ENCODE results near the gene XPO5. TPM values are rescaled to one million over a fixed set of nuclear protein-coding genes. Genes with fewer than 3 reads are reported as not detected.

XPO5 gene
- total RNA-seq, 3 donors from 2014 or later: 24.0 to 29.4 (median 29.2) TPM

- H3K4me3 ChIP-seq: peak overlapping the region; percentile 38
- peaks cover 9% of the 10 kb centered on the region for H3K4me1 ChIP-seq (ENCODE audit: low read depth)
- DNase-seq (no peak), ATAC-seq (no peak)
- no peaks in the 10 kb centered on the region for H3K36me3 ChIP-seq (ENCODE audit: low read depth)
- TF ChIP-seq CTCF (IDR thresholded peaks at IDR 0.05): no peak
- intact Hi-C loops (cut with DNase I, micrococcal nuclease): no loop called here
- no peaks in the 10 kb centered on the region for H3K9me3 ChIP-seq
Observed at GRCh38 chr6:43478008-43478372, 97.8 kb downstream of the XPO5 start.

- ATAC-seq: peak; percentile 100
- peak; percentile 95 to 97 (median 96) for DNase-seq
- no peak for TF ChIP-seq CTCF (IDR thresholded peaks at IDR 0.05)
- peak within 1 kb of the TSS; percentile 38 for H3K4me3 ChIP-seq
- no peaks in the 10 kb centered on the region for H3K9me3 ChIP-seq
- intact Hi-C loops (cut with DNase I, micrococcal nuclease): no loop called here
- H3K36me3 ChIP-seq (ENCODE audit: low read depth): no peaks in the 10 kb centered on the region
- peaks cover 9% of the 10 kb centered on the region for H3K4me1 ChIP-seq (ENCODE audit: low read depth)
Observed at GRCh38 chr6:43477235-43478007, 98.4 kb downstream of the XPO5 start, which contains the start of gene TJAP1. Gene TJAP1 (plus strand): TSS chr6:43477570. CDS start chr6:43499002, 21,432 bp downstream.

- peaks cover 9% of the 10 kb centered on the region for H3K4me1 ChIP-seq (ENCODE audit: low read depth)
- intact Hi-C loops (cut with DNase I, micrococcal nuclease): no loop called here
- H3K36me3 ChIP-seq (ENCODE audit: low read depth): no peaks in the 10 kb centered on the region
- no peak for DNase-seq
- no peak overlapping the region for H3K4me3 ChIP-seq
- no peak for TF ChIP-seq CTCF (IDR thresholded peaks at IDR 0.05)
- no peak for ATAC-seq
- H3K9me3 ChIP-seq: no peaks in the 10 kb centered on the region
Observed at GRCh38 chr6:43476746-43477145, 99.1 kb downstream of the XPO5 start.

GRCh38 chr6:43475516-43475915, 100.3 kb downstream of the XPO5 start:
- intact Hi-C loops (cut with DNase I, micrococcal nuclease): no loop called here
- Histone ChIP-seq H3K36me3 (ENCODE audit: low read depth) (no peaks in the 10 kb centered on the region), H3K4me3 (no peak overlapping the region), H3K9me3 (no peaks in the 10 kb centered on the region), H3K4me1 (ENCODE audit: low read depth) (peaks cover 9% of the 10 kb centered on the region)
- DNase-seq: no peak
- ATAC-seq: no peak
- TF ChIP-seq CTCF (IDR thresholded peaks at IDR 0.05): no peak

GRCh38 chr6:43472515-43472914, 103.3 kb downstream of the XPO5 start:
- TF ChIP-seq CTCF (IDR thresholded peaks at IDR 0.05): no peak
- Histone ChIP-seq H3K9me3 (no peaks in the 10 kb centered on the region), H3K4me3 (no peak overlapping the region), H3K4me1 (ENCODE audit: low read depth) (no peaks in the 10 kb centered on the region), H3K36me3 (ENCODE audit: low read depth) (no peaks in the 10 kb centered on the region)
- ATAC-seq: no peak
- DNase-seq: no peak
- intact Hi-C loops (cut with DNase I, micrococcal nuclease): no loop called here

Other genes starting within 250 kb of the XPO5 start
- gene ZNF318, start 206.4 kb downstream of the XPO5 start, total RNA-seq: 10 to 100 TPM; 12.4 to 24.3 (median 16.9) TPM
- 10 to 100 TPM; 25.3 to 43.3 (median 37.4) TPM for gene ABCC10, start 148.5 kb downstream of the XPO5 start, total RNA-seq
- gene DLK2, start 120.5 kb downstream of the XPO5 start, total RNA-seq: under 1 TPM in 1 of 3 donors, not detected in 2; 0.47 TPM
- gene TJAP1, start 98.5 kb downstream of the XPO5 start, total RNA-seq: 10 to 100 TPM; 20.8 to 33.8 (median 26.3) TPM
- gene LRRC73, start 65.7 kb downstream of the XPO5 start, total RNA-seq: 1 to 10 TPM in 1 of 3 donors, under 1 TPM in 2; 0.23 to 1.2 (median 0.46) TPM
- 100 to 1,000 TPM in 2 of 3 donors, 10 to 100 TPM in 1; 88.4 to 131 (median 105) TPM for gene YIPF3, start 59.1 kb downstream of the XPO5 start, total RNA-seq
- 10 to 100 TPM; 27.5 to 29.8 (median 27.9) TPM for gene POLR1C, start 58.9 kb downstream of the XPO5 start, total RNA-seq
- gene POLH, start 147 bp upstream of the XPO5 start, total RNA-seq: 10 to 100 TPM; 12.0 to 17.1 (median 14.2) TPM
- gene GTPBP2, start 53.2 kb upstream of the XPO5 start, total RNA-seq: 100 to 1,000 TPM in 1 of 3 donors, 10 to 100 TPM in 2; 61.1 to 100 (median 82.1) TPM
- 10 to 100 TPM; 25.7 to 51.4 (median 41.4) TPM for gene MAD2L1BP, start 59.8 kb upstream of the XPO5 start, total RNA-seq
- under 1 TPM in 1 of 3 donors, not detected in 2; 0.12 TPM for gene RSPH9, start 69.0 kb upstream of the XPO5 start, total RNA-seq
- 10 to 100 TPM; 36.9 to 65.7 (median 61.9) TPM for gene MRPS18A, start 111.8 kb upstream of the XPO5 start, total RNA-seq
- 100 to 1,000 TPM in 1 of 3 donors, 10 to 100 TPM in 2; 89.4 to 165 (median 94.7) TPM for gene VEGFA, start 194.2 kb upstream of the XPO5 start, total RNA-seq